GM13976 (cell line): ENCODE data around the gene LTBP3.

Source experiments
- DNase-seq: peaks from one replicate; pipeline ENCODE4 v3.0.0; 2012; ENCODE audit warnings: low spot score
- in situ Hi-C: fragments of 300-500 bp; cut with MboI; formaldehyde crosslinking; loops from one replicate; pipeline ENCODE4 v1.12.0; 2022; ENCODE audit warnings: low sequenced_read_pairs, mixed read lengths, inconsistent platforms; ENCODE audit not compliant: unreplicated experiment
- TF ChIP-seq, protein P1 (sequence below): IDR thresholded peaks from 2 replicates; pipeline ENCODE4 v1.5.1; 2012; ENCODE audit warnings: borderline replicate concordance, mild to moderate bottlenecking; ENCODE audit not compliant: insufficient read depth; ENCODE audit errors: extremely low read depth, missing control alignments, control extremely low read depth

The LTBP3 gene

GRCh38 chr11:65596520-65596919, 38.4 kb upstream of the LTBP3 start:
- TF ChIP-seq, protein P1, sequence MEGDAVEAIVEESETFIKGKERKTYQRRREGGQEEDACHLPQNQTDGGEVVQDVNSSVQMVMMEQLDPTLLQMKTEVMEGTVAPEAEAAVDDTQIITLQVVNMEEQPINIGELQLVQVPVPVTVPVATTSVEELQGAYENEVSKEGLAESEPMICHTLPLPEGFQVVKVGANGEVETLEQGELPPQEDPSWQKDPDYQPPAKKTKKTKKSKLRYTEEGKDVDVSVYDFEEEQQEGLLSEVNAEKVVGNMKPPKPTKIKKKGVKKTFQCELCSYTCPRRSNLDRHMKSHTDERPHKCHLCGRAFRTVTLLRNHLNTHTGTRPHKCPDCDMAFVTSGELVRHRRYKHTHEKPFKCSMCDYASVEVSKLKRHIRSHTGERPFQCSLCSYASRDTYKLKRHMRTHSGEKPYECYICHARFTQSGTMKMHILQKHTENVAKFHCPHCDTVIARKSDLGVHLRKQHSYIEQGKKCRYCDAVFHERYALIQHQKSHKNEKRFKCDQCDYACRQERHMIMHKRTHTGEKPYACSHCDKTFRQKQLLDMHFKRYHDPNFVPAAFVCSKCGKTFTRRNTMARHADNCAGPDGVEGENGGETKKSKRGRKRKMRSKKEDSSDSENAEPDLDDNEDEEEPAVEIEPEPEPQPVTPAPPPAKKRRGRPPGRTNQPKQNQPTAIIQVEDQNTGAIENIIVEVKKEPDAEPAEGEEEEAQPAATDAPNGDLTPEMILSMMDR: no peak
- no peak for DNase-seq
- in situ Hi-C loops: no loop called here

GRCh38 chr11:65595543-65596281, 37.6 kb upstream of the LTBP3 start, which contains the start of gene KCNK7:
KCNK7 (minus strand) TSS chr11:65595800; CDS start chr11:65595772, 28 bp downstream.
- no peak for DNase-seq
- in situ Hi-C loops: no loop called here
- TF ChIP-seq, protein P1: no peak

DNA sequence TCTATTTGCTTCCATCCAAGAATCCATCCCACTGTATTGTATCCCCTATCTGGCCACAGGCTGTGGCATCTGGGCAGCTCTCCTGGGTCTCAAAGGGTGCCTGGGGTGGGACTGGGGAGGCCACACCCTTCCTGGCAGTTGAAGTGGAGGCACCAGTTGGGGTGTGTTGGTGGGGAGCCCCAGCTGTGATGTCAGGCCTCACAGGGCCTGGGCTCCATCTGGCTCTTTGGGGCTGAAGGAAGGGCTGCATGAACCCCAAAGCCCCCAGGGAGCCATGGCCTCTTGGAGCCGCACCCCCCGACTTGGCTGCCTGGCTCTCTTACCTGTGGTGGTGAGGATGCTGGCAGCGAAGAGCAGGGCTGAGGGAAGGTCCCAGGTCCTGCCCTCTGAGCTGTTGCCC, 37.0 kb upstream of the LTBP3 start:
- in situ Hi-C loops: no loop called here
- TF ChIP-seq, protein P1: no peak
- DNase-seq: peak; percentile 49

GRCh38 chr11:65593518-65594414, 35.6 kb upstream of the LTBP3 start:
- peak; percentile 80 for DNase-seq
- in situ Hi-C loops: no loop called here
- TF ChIP-seq, protein P1: peak; percentile 60

DNA sequence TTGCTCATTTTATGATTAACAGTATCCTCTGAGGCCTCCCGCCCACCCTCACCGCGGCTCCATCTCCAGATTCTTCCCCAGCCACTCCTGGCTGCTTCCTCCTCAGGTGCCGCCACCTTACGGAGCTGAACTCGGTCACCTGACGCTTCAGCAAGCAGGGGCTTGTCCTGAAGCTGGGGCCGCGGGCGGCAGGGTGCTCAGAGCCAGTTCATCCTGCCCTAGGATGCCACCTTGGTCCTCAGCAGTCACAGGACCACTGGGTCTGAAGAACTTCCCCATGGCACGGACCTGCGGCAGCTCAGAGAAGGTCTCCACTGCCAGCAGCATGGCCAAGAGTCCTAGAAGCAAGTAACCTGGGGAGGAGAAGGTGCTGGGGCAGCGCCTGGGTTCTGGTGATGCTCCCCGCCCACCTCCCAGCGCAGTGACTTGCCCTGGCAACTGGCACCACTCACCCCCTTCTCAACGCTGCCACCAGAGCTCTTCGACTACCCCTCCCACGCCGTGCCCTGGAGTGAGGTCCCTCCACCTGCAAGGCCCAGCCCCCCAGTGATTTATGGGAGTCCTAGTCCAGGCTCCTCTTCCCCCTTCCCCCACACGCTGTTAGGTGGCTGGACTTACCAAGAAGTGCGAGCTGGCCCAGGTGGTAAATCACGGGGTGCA, 34.8 kb upstream of the LTBP3 start:
- in situ Hi-C loops: no loop called here
- TF ChIP-seq, protein P1: no peak
- DNase-seq: no peak

DNA sequence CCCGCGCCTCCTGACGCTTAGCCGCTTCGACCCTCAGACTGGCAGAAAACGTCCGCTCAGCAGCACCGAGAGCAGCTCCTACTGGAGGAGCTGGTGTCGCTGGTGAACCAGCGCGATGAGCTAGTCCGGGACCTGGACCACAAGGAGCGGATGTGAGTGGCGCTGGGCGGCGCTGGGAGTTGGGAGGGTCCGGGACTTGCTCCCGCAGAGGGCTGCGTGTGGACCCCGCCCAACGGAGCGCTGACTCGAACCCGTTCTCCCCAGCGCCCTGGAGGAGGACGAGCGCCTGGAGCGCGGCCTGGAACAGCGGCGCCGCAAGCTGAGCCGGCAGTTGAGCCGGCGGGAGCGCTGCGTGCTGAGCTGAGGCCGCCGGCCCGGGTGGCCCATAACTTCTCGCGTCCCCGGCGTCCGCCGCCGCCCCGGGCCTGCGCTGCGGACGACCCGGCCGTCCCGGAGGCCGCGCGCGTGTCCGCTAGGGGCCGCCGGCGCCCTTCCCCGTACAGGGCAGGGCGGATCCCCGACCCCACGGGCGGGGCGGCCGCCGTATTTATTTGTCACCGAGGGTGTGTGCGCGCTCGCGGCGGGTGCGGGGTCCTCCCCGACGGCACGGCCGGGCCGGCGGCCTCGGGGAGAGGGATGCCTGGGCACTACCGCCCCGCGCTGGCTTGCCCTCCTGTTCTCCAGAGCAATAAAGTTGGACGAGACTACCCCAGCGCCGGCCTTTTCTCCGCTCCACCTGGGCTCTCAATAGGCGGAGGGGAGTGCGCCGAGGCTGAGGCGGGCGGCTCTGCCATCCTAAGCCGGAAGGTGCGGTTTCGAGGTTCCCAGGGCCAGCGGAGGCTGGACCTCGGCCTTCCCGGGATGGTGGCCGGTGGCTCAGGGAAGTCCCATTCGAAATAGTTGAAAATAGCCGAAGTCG, 34.0 kb upstream of the LTBP3 start:
- in situ Hi-C loops: no loop called here

More for the DNA sequence above, 34.0 kb upstream of the LTBP3 start:
- TF ChIP-seq, protein P1: no peak
- no peak for DNase-seq
